WTC11 (cell line): Measurements from ENCODE around the gene IFT20.

ENCODE experiments used
- CREB1 ChIP-seq: sonication (generic); formaldehyde crosslinking; IDR thresholded peaks from 2 replicates; pipeline ENCODE4 v1.8.0; 2023; ENCODE audit warnings: mild to moderate bottlenecking, missing genetic modification reagents
- SP1 ChIP-seq: sonication (generic); formaldehyde crosslinking; conservative IDR thresholded peaks from 2 replicates; pipeline ENCODE4 v1.8.1; 2022; ENCODE audit warnings: missing genetic modification reagents

- TF ChIP-seq CREB1 (no peak), SP1 (CRISPR knock-in tag) (no peak)
These were observed 28.3 kb downstream of the IFT20 start for GRCh38 chr17:28306954-28307401.
